GM12864 (cell line): Measurements from ENCODE around the gene STK32C.
"Not testable (repeated sequence)": the region's sequence is repeated elsewhere in the genome, so short reads cannot be mapped to it uniquely, and the experiment has no call there.

ENCODE experiments used
- DNase-seq: peaks from one replicate; pipeline ENCODE4 v3.0.0-alpha.2; 2011; ENCODE audit warnings: low read depth
- H3K4me3 ChIP-seq: 2 replicates; pipeline ENCODE4 v1.5.1; 2011; ENCODE audit warnings: mild to moderate bottlenecking, low read depth, low read length, control low read depth
- TF ChIP-seq, protein P1 (sequence below): IDR thresholded peaks from 2 replicates; pipeline ENCODE4 v1.5.1; 2011; ENCODE audit warnings: low read depth, mild to moderate bottlenecking, moderate library complexity, low read length, control low read depth, inconsistent platforms; ENCODE audit errors: missing control alignments

STK32C gene

DNA sequence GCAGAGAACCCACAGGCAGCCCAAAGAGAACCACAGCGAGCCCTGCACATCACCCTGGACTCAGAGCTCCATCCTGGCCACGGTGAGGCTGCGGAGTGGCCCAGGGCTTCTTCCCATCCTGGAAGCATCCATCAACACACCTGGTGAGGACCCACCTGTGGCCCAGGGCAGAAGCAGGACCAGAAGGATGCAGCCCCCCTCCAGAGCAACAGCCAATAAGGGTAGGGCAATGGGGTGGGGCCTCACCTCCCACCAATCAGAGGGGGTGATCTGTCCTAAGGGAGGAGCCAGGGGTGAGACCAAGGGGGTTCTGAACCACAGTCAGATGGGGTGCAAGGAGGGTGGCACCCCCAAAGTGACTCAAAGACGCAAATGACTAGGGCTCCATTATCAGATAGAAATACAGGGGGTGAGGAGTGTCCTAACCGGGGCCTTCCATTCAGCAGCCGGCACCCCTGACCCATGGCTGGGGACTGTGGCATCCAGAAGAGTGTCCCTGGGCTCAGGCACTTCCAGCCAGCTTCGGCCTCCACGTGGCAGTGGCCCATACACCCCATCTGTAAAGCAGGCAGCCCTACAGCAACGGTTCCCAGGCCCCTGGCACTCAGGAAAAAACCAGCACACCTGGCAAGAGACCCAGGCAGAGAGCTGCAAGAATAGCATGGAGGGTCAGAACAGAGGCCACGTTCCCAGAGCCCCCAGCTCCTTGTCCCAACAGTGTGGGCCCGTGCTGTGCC, 36.9 kb downstream of the STK32C start:
- DNase-seq = no peak
- no peak overlapping the region for H3K4me3 ChIP-seq
- TF ChIP-seq, protein P1, sequence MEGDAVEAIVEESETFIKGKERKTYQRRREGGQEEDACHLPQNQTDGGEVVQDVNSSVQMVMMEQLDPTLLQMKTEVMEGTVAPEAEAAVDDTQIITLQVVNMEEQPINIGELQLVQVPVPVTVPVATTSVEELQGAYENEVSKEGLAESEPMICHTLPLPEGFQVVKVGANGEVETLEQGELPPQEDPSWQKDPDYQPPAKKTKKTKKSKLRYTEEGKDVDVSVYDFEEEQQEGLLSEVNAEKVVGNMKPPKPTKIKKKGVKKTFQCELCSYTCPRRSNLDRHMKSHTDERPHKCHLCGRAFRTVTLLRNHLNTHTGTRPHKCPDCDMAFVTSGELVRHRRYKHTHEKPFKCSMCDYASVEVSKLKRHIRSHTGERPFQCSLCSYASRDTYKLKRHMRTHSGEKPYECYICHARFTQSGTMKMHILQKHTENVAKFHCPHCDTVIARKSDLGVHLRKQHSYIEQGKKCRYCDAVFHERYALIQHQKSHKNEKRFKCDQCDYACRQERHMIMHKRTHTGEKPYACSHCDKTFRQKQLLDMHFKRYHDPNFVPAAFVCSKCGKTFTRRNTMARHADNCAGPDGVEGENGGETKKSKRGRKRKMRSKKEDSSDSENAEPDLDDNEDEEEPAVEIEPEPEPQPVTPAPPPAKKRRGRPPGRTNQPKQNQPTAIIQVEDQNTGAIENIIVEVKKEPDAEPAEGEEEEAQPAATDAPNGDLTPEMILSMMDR = no peak

DNA sequence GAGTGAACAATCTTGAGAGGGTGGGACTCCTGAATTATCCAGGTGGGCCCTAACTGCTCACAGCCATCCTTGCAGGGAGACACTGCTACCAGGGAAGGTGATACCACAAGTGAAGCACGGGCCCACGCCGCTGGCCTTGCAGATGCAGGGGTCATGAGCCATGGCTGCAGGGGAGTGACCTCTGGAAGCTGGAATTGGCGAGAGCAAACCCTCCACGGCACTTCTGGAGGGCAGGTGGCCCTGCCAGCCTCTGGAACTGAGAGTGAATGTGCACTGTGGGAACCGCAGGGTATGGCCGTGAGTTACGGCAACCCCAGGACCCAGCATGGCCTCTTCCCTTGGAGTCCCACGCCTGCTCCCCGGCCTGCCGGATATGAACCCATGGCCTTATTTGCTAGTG, 37.5 kb downstream of the STK32C start:
- TF ChIP-seq, protein P1 = no peak
- no peak overlapping the region for H3K4me3 ChIP-seq

DNA sequence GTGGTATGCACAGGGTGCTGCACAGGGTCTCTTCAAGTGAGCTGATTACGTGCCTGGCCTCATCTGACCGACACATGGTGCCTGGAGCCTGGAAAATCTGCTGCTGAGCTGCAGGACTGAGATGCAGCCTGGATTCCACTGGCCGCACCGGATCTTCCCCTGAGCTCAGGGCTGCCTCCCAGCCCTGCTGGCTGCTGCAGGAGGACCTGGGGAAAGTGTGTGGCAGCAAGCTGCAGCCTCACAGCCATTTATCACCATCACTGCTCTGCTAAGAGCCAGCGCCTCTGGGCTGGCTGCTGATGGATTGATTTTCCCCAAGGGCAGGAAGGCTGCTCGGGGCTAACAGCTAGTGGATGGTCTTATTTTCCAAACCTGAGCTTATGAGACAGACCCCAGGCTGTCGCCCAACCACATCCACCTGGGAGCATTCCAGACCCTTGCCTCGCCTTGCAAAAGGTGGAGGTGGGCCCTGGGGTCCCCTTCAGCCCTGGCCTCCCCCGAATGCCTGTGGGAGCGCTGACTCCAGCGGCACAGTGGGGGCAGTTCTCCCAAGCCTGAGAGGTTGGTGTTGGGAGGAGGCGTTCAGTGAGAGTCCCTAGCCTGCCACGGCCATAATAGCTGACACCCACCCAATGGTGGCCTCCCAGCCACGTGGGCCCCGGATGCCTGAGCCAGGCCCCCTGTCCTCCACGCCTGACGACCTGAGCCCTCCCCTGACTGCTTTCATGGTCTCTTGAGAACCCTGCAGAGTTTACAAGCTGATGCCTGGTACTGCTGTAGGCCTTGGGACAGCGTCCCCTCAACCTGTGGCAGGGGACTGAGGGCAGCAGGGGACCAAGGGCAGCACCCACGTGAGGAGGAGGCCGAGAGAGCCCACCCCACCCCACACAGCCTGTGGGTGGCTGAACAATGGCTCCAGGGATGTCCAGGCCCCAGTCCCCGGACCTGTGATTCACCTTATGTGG, 38.2 kb downstream of the STK32C start:
- DNase-seq = no peak
- TF ChIP-seq, protein P1 = no peak
- H3K4me3 ChIP-seq = no peak overlapping the region

More for the DNA sequence above, 37.5 kb downstream of the STK32C start:
- DNase-seq = no peak

DNA sequence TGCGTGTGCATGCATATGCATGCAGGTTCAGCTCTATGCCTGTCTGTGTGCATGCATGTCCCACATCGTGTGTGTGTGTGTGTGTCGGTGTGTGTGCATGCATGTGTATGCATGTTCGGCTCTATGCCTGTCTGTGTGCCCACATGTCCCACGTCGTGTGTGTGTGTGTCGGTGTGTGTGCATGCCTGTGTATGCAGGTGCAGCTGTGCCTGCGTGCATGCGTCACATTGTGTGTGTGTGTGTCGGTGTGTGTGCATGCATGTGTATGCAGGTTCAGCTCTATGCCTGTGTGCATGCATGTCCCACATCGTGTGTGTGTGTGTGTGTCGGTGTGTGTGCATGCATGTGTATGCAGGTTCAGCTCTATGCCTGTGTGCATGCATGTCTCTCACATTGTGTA, 39.8 kb downstream of the STK32C start:
- not testable (repeated sequence) for H3K4me3 ChIP-seq, DNase-seq

DNA sequence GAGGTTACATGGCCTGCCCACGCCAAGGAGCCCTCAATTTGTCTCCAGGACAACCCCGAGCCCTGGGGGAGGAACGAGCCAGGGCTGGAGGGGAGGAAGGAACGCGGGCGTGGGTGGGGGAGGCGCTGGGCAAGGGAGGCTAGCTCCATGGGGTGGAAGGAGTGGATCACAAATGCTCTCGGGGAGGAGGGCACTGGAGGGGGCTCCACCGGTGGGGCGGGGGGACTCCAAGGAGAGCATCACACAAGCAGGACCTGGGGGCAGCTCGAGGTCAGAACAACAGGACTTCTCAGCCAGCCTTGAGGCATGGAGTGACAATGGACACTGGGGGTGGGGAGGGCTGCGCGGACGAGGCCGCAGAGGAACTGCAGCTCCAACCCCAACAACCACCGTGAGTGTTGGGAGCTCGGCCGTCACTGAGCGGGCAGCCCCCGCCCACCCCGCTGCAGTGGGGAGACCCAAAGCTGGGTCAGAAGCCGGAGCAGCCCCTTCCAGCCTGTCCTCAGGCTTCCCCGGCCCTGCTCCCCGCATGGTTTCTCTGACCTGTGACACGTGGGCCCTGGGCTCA, 41.1 kb downstream of the STK32C start:
- TF ChIP-seq, protein P1 = no peak
- H3K4me3 ChIP-seq = no peak overlapping the region
- no peak for DNase-seq

DNA sequence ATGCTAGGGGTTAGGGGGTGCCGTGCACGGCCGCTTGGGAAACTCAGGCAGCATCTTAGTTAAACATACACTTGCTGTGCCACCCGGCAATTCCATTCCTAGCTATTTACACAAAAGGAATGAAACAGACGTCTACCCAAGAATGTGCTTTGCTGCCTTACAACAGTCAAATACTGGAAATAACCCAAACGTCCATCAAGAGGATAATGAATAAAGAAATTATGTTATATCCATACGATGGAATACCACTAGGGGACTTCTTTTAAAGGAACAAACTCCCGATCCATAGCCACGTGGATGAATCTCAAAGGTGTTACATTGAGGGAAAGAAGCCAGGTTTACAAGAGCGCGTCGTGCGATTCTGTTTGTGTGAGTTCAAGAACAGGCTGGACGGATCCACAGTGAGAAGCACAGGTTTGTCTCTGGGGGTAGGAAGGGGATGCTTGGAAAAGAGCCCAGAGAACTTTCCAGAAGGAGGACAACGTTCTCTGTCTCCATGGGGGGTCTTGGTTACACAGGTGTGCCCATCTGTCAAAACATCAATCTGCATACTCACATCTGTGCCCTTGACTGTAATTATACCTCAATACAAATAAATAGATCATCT, 41.8 kb downstream of the STK32C start:
- TF ChIP-seq, protein P1 = no peak
- no peak for DNase-seq
- H3K4me3 ChIP-seq = no peak overlapping the region
